WERI-Rb-1 (cell line): Measurements from ENCODE around the gene PLXNB2.
"Not testable (repeated sequence)": the region's sequence is repeated elsewhere in the genome, so short reads cannot be mapped to it uniquely, and the experiment has no call there.

ENCODE experiments used
- DNase-seq: peaks from one replicate; pipeline ENCODE4 v3.0.0-alpha.2; 2020
- H3K27ac ChIP-seq: fragments of 250-450 bp; sonication (Bioruptor Pico); 2 replicates; pipeline ENCODE4 v1.5.1; 2020; ENCODE audit warnings: mild to moderate bottlenecking, moderate library complexity
- H3K27me3 ChIP-seq: fragments of 250-450 bp; sonication (Bioruptor Pico); 2 replicates; pipeline ENCODE4 v1.5.1; 2021; ENCODE audit warnings: mild to moderate bottlenecking, low read depth, moderate library complexity; ENCODE audit not compliant: insufficient read depth, severe bottlenecking
- H3K36me3 ChIP-seq: fragments of 250-450 bp; sonication (Bioruptor Pico); 2 replicates; pipeline ENCODE4 v1.5.1; 2020; ENCODE audit warnings: mild to moderate bottlenecking, moderate library complexity
- H3K4me3 ChIP-seq: 2 replicates; pipeline ENCODE4 v1.5.1; 2011; ENCODE audit warnings: low read depth, mild to moderate bottlenecking, control low read depth, low read length
- H3K9me3 ChIP-seq: fragments of 250-450 bp; sonication (Bioruptor Pico); 2 replicates; pipeline ENCODE4 v1.5.1; 2021; ENCODE audit warnings: mild to moderate bottlenecking, moderate library complexity; ENCODE audit not compliant: severe bottlenecking
- CTCF ChIP-seq: IDR thresholded peaks from 2 replicates; pipeline ENCODE4 v1.5.1; 2011; ENCODE audit warnings: low read depth, mild to moderate bottlenecking, control low read depth, inconsistent platforms, low read length

PLXNB2 gene

GRCh38 chr22:50338042-50338573 is 30.7 kb upstream of the PLXNB2 start:
- Histone ChIP-seq H3K36me3 (no peaks in the 10 kb centered on the region), H3K9me3 (no peaks in the 10 kb centered on the region), H3K4me3 (no peak overlapping the region), H3K27me3 (no peaks in the 10 kb centered on the region), H3K27ac (no peak overlapping the region)
- TF ChIP-seq CTCF: no peak
- DNase-seq: no peak

- no peak for DNase-seq
- Histone ChIP-seq H3K36me3 (no peaks in the 10 kb centered on the region), H3K27ac (no peak overlapping the region), H3K4me3 (no peak overlapping the region), H3K9me3 (no peaks in the 10 kb centered on the region), H3K27me3 (no peaks in the 10 kb centered on the region)
- no peak for TF ChIP-seq CTCF
Observed at GRCh38 chr22:50337262-50338041, 30.0 kb upstream of the PLXNB2 start.

DNA sequence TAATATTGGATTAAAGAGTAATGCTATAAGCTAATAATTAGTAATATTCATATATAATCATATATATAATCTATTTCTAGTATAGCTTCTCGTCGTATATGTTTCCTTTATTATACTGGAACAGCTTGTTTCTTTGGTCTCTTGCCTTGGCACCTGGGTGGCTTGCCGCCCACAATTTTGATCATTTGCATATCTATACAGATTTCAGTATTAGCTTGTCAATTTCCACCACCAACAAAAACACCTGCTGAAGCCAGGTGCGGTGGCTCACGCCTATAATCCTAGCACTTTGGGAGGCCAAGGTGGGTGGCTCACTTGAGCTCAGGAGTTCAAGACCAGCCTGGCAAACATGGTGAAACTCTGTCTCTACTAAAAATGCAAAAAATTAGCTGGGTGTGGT is 27.0 kb upstream of the PLXNB2 start:
- not testable (repeated sequence) for H3K27ac ChIP-seq

GRCh38 chr22:50329236-50329635 is 21.8 kb upstream of the PLXNB2 start:
- no peak overlapping the region for H3K27ac ChIP-seq
- H3K4me3 ChIP-seq: no peak overlapping the region

More for the DNA sequence above, 27.0 kb upstream of the PLXNB2 start:
- not testable (repeated sequence) for H3K36me3 ChIP-seq, H3K4me3 ChIP-seq, H3K27me3 ChIP-seq, DNase-seq, H3K9me3 ChIP-seq

DNA sequence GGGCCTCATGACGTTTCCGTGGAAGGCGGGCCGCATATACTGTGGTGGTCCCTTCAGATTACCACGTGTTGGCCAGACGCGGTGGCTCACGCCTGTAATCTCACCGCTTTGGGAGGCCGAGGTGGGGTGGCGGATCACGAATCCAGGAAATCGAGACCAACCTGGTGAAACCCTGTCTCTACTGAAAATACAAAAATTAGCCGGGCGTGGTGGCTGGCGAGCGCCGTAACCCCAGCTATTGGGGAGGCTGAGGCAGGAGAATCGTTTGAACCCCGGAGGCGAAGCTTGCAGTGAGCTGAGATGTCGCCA is 20.2 kb upstream of the PLXNB2 start:
- Histone ChIP-seq H3K9me3 (no peaks in the 10 kb centered on the region), H3K4me3 (peak overlapping the region; percentile 77), H3K36me3 (no peaks in the 10 kb centered on the region), H3K27ac (peak overlapping the region; percentile 97), H3K27me3 (no peaks in the 10 kb centered on the region)
- no peak for TF ChIP-seq CTCF
- no peak for DNase-seq

More at GRCh38 chr22:50329236-50329635, 21.8 kb upstream of the PLXNB2 start:
- H3K36me3 ChIP-seq: no peaks in the 10 kb centered on the region
- H3K9me3 ChIP-seq: no peaks in the 10 kb centered on the region
- TF ChIP-seq CTCF: no peak
- no peak for DNase-seq
- H3K27me3 ChIP-seq: no peaks in the 10 kb centered on the region

GRCh38 chr22:50326956-50327710 is 19.7 kb upstream of the PLXNB2 start, which contains the start of gene DENND6B:
Gene DENND6B (minus strand): TSS chr22:50327012. CDS start chr22:50326988, 24 bp downstream.
- H3K36me3 ChIP-seq: no peaks in the 10 kb centered on the region
- DNase-seq: peak; percentile 69
- peak; percentile 47 for TF ChIP-seq CTCF
- peak within 1 kb of the TSS; percentile 97 for H3K27ac ChIP-seq
- peak within 1 kb of the TSS; percentile 77 for H3K4me3 ChIP-seq
- no peaks in the 10 kb centered on the region for H3K9me3 ChIP-seq
- H3K27me3 ChIP-seq: no peaks in the 10 kb centered on the region
